HG02759 (cell line): ENCODE results near the gene CPED1.
A peak's percentile ranks its signal among the peaks of the same experiment; 100 is the strongest.
"Not testable (repeated sequence)": the region's sequence is repeated elsewhere in the genome, so short reads cannot be mapped to it uniquely, and the experiment has no call there.

ENCODE experiments used
- ATAC-seq: cut with Tn5 transposase; IDR thresholded peaks from one replicate; pipeline ENCODE4 v1.9.1; 2021; ENCODE audit warnings: mild to moderate bottlenecking, moderate library complexity; ENCODE audit not compliant: unreplicated experiment

The CPED1 gene

DNA sequence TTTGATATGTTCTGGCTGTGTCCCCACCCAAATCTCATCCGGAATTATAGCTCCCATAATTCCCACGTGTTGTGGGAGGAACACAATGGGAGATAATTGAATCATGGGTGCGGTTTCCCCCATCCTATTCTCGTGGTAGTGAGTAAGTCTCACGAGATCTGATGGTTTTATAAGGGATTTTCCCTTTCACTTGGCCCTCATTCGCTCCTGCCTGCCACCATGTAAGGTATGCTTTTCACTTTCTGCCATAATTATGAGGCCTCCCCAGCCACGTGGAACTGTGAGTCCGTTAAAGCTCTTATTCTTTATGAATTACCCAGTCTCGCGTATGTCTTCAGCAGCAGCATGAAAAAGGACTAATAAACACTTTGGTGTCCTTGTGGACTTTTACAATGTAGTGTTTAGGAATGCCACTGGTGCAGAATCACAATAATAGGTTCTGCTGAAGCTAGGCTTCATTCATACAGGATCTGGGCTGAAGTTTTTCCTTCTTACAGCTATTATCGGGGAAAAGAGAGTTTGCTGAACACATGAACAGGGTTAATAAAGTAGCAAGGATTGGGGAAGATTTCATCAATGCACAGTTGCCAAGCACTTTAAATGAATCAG is 74.3 kb downstream of the CPED1 start:
- no peak for ATAC-seq

DNA sequence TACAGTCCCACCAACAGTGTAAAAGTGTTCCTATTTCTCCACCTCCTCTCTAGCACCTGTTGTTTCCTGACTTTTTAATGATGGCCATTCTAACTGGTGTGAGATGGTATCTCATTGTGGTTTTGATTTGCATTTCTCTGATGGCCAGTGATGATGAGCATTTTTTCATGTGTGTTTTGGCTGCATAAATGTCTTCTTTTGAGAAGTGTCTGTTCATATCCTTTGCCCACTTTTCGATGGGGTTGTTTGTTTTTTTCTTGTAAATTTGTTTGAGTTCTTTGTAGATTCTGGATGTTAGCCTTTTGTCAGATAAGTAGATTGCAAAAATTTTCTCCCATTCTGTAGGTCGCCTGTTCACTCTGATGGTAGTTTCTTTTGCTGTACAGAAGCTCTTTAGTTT is 79.2 kb downstream of the CPED1 start:
- not testable (repeated sequence) for ATAC-seq

- no peak for ATAC-seq
Measured at GRCh38 chr7:121069346-121070100, 81.0 kb downstream of the CPED1 start.

DNA sequence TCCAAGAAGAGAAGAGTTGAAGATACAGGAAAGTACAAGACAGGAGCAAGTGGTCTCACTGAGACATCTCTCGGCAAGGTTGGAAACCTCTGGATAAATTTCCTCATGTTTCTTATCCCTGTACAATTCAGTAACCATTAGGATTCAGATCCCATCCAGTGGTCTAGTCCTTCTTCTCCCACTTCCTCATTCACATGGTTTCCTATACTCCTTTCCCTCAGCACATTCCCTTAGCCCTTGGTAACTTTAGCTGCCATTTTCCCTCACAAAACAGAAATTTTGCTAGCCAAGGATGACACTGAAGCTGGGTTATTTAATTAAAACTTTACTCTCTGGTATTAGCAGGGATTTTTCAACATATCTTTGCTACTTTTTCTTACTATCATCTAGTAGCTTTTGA is 82.6 kb downstream of the CPED1 start:
- no peak for ATAC-seq

GRCh38 chr7:121071662-121072061 is 83.2 kb downstream of the CPED1 start:
- no peak for ATAC-seq

DNA sequence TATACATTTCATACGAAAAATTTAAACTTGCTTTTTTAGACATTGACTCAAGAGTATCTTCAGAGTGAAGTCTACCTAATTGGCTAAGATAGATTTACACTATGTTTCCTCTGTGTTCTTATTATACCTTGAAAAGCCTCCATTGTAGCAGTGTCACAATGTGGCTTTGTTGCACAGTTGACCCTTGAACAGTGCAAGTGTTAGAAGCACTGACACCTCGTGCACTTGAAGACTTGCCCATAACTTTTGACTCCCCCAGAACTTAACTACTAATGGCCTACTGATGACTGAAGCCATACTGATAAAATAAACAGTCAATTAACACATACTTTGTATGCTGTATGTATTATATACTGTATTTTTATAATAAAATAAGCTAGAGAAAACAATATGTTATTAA is 84.3 kb downstream of the CPED1 start:
- ATAC-seq = no peak

- no peak for ATAC-seq
Measured at GRCh38 chr7:121073463-121074099, 85.1 kb downstream of the CPED1 start.

DNA sequence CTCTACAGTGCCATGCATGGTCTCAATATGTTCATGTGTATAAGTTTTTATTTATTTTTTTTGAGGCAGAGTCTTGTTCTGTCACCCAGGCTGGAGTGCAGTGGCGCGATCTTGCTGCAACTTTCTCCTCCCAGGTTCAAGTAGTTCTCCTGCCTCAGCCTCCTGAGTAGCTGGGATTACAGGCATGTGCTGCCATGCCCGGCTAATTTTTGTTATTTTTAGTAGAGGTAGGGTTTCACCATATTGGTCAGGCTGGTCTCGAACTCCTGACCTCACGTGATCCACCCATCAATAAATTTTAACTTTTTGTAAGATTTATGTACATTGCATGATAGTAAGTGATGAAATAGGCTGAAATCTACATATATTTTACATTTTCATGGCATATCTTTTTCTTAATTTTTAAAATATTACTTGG is 86.9 kb downstream of the CPED1 start:
- ATAC-seq = not testable (repeated sequence)

GRCh38 chr7:121075952-121076349 is 87.4 kb downstream of the CPED1 start:
- ATAC-seq = no peak

GRCh38 chr7:121076350-121077164 is 88.0 kb downstream of the CPED1 start:
- ATAC-seq = no peak

DNA sequence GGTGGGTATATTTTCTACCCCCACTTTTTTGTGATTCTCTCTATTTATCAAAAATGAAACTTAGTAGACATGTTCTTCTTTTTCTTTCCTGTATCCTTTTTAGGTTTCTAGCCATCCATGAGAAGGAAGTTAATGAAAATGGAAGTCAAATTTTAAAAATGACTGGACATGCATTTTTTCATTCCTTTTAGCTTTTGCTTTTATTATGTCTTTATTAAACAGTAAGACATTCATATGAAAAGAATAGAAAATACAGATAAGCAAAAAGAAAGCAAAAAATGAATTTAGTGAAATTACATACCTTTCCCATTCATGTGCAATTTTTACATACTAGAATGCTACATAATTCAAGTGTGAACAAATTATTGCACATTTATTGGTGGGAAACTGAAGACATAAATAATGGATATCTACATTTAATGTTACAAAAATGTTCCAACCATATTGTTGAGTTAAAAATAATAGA is 88.7 kb downstream of the CPED1 start:
- no peak for ATAC-seq

GRCh38 chr7:121078701-121079227 is 90.3 kb downstream of the CPED1 start:
- ATAC-seq = no peak

DNA sequence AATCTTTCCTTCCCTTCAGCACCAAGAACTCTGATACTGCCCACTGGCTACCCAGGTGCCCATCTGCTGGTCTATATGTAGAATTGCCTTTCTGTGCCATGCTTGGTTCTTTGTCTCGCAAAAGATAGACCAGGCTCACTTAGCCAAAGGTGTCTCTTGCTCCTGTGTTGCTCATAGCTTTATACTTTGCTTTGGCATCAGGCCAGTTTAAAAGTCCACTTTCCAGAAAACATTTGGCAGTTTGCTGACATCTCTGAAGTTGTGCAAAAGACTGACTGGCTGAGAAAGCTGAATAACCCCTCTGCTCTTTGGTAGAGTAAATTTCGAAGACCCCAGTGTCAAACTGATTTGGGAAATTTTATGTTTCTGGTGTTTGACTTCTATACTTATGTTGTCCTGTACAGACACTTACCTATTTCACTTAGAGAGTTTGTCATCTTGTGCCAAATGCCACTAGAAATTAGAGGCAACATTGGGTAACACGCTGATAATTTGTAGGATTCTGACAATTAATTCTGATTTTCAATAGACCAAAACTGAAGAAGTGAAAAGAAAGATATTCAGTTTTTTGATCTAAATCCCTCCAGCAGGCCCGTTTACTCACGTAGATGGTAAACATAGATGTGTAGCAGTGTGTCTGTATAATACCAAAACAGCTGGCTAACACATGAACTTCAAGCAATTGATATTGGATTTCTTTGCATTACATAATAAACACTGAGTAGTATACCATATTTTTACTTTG is 91.1 kb downstream of the CPED1 start:
- ATAC-seq = no peak

- no peak for ATAC-seq
Measured at GRCh38 chr7:121080257-121080912, 91.9 kb downstream of the CPED1 start.

DNA sequence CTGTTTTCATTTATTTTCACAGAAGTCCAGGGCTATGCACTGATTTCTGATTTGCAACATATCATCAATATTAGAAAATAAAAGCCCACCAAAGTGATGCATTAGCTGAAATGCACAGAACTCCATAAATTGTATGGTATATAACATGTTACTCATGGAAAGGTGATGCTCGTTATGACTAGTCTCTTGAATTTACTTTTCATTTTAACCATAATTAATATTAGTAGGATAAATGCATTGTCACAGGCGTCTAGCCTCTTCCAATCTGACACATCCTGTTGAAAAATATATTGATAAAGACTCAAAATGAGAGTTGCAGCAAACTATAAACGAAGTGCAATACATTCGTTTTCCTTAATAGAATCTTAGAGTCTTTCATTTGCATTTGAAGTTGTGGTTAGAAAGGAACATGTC is 92.4 kb downstream of the CPED1 start:
- no peak for ATAC-seq

DNA sequence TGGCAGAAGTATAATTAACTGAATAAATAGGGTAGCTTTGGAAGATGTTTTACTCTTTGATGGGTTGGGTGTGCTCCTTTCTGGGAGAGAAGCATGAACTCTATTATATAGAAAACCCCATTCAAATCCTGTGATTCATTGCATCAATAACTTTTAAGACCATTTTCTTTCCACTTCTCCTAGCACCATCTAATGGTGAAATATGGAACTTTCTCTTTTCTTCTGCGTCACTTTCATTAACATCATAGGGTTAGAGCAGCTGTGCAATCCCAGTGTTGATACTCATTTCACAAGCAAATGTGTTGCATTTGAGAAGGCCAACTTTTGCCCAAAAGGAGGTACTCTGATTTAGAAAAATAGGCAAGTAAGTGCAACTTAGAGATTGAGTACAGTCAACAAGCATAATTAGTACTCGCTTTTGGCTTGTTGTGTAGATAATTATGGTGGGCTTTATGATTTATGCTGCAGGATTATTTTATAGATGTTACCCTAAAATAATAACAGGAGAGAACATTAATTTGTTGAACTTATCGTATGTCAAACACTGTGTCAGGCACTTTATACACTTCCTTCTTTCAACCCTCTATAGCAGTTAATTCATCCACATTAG is 92.9 kb downstream of the CPED1 start:
- ATAC-seq = peak; percentile 84

GRCh38 chr7:121082400-121083101 is 94.0 kb downstream of the CPED1 start:
- no peak for ATAC-seq

DNA sequence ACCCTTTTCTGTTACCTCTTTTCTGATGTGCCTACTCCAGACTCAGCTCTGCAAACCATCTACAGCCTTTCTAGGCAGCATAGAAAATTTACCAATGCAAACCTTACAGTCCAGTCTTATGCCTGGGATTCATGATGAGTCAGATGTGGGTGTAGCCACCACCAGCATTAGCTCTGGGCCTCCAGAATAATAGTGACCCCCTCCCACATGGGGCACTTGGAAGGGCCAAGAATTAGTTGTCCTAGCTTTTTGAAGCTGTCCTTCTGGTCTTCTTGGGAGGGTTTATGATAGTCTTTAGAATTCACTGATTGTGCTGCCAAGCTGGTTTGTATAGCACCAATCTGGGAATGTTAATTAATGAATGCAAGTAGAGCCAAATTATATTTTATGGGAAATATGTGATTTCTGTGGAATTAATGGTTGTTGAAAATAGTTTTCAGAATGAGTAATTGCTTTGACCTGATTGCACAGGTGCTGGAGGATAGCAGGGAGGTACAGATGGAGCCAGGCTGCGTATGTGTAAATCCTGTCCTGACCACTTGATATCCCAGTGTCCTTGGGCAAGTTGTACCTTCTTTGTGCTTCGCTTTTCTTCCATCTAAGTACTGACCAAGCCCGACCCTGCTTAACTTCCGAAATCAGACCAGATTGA is 94.8 kb downstream of the CPED1 start:
- no peak for ATAC-seq
